GM21447 (cell line): ENCODE results near the gene CCDC91.
A peak's percentile ranks its signal among the peaks of the same experiment; 100 is the strongest.
"Not testable (repeated sequence)": the region's sequence is repeated elsewhere in the genome, so short reads cannot be mapped to it uniquely, and the experiment has no call there.

Experiments used
- ATAC-seq: cut with Tn5 transposase; IDR thresholded peaks from one replicate; pipeline ENCODE4 v1.9.1; 2021; ENCODE audit not compliant: unreplicated experiment

Gene CCDC91

GRCh38 chr12:28180786-28181185 lies 9.5 kb upstream of the CCDC91 start:
- no peak for ATAC-seq

GRCh38 chr12:28184375-28184774 lies 5.9 kb upstream of the CCDC91 start:
- ATAC-seq = no peak

- ATAC-seq = no peak
These were observed 3.8 kb upstream of the CCDC91 start for GRCh38 chr12:28186500-28186899.

GRCh38 chr12:28189784-28190320 lies 404 bp upstream of the CCDC91 start:
- ATAC-seq = no peak

- ATAC-seq = peak; percentile 19
These were observed 1.1 kb downstream of the CCDC91 start for GRCh38 chr12:28191051-28192048.

GRCh38 chr12:28192125-28192524 lies 1.9 kb downstream of the CCDC91 start:
- no peak for ATAC-seq

GRCh38 chr12:28194621-28195020 lies 4.4 kb downstream of the CCDC91 start:
- ATAC-seq = not testable (repeated sequence)

GRCh38 chr12:28201136-28201535 lies 10.9 kb downstream of the CCDC91 start:
- not testable (repeated sequence) for ATAC-seq

GRCh38 chr12:28202374-28203130 lies 12.3 kb downstream of the CCDC91 start:
- no peak for ATAC-seq

GRCh38 chr12:28209782-28210181 lies 19.5 kb downstream of the CCDC91 start:
- no peak for ATAC-seq

GRCh38 chr12:28212182-28212581 lies 21.9 kb downstream of the CCDC91 start:
- ATAC-seq = no peak

- ATAC-seq = no peak
These were observed 24.8 kb downstream of the CCDC91 start for GRCh38 chr12:28215021-28215420.

- no peak for ATAC-seq
These were observed 25.8 kb downstream of the CCDC91 start for GRCh38 chr12:28216016-28216415.

- ATAC-seq = no peak
These were observed 27.5 kb downstream of the CCDC91 start for GRCh38 chr12:28217805-28218204.

- ATAC-seq = no peak
These were observed 28.6 kb downstream of the CCDC91 start for GRCh38 chr12:28218875-28219274.

GRCh38 chr12:28219827-28220226 lies 29.6 kb downstream of the CCDC91 start:
- ATAC-seq = no peak

- no peak for ATAC-seq
These were observed 31.9 kb downstream of the CCDC91 start for GRCh38 chr12:28222081-28222700.

GRCh38 chr12:28223025-28223554 lies 32.8 kb downstream of the CCDC91 start:
- peak; percentile 90 for ATAC-seq

- ATAC-seq = no peak
These were observed 33.6 kb downstream of the CCDC91 start for GRCh38 chr12:28223858-28224257.

- ATAC-seq = no peak
These were observed 36.4 kb downstream of the CCDC91 start for GRCh38 chr12:28226705-28227104.

- ATAC-seq = no peak
These were observed 37.0 kb downstream of the CCDC91 start for GRCh38 chr12:28227251-28227650.
